ENCODE results near the gene MELK.

GRCh38 chr9:36560771-36561170 is 11.9 kb upstream of the MELK start:
- no peak for TF ChIP-seq CTCF (IDR thresholded peaks at IDR 0.05; ENCODE audit: extremely low read depth in 1 of 2, insufficient read depth in 1 of 2, low read depth in 1 of 2, low read length in 2 of 2)
- no peak for TF ChIP-seq POLR2A (IDR thresholded peaks at IDR 0.05; ENCODE audit: low read depth, low read length)

Measured in endothelial cell of umbilical vein (primary cell).